WTC11 (cell line): ENCODE measurements around the gene PACS1.

Experiments used
- CREB1 ChIP-seq: sonication (generic); formaldehyde crosslinking; IDR thresholded peaks from 2 replicates; pipeline ENCODE4 v1.8.0; 2023; ENCODE audit warnings: mild to moderate bottlenecking, missing genetic modification reagents
- ESRRA ChIP-seq: sonication (generic); formaldehyde crosslinking; IDR thresholded peaks from 2 replicates; pipeline ENCODE4 v1.8.1; 2022; ENCODE audit warnings: mild to moderate bottlenecking, missing genetic modification reagents, borderline replicate concordance
- JUN ChIP-seq: sonication (generic); formaldehyde crosslinking; IDR thresholded peaks from 2 replicates; pipeline ENCODE4 v1.8.0; 2023; ENCODE audit warnings: mild to moderate bottlenecking, missing genetic modification reagents
- KAT7 ChIP-seq: sonication (generic); formaldehyde crosslinking; IDR thresholded peaks from 2 replicates; pipeline ENCODE4 v1.8.1; 2023; ENCODE audit warnings: missing genetic modification reagents, mild to moderate bottlenecking, borderline replicate concordance
- SOX15 ChIP-seq: fragments of 250-450 bp; sonication (Bioruptor Pico); IDR thresholded peaks from 2 replicates; pipeline ENCODE4 v1.9.0; 2021; ENCODE audit warnings: mild to moderate bottlenecking
- SP1 ChIP-seq: sonication (generic); formaldehyde crosslinking; conservative IDR thresholded peaks from 2 replicates; pipeline ENCODE4 v1.8.1; 2022; ENCODE audit warnings: missing genetic modification reagents
- ZBTB21 ChIP-seq: sonication (generic); formaldehyde crosslinking; IDR thresholded peaks from 2 replicates; pipeline ENCODE4 v1.8.1; 2023; ENCODE audit warnings: mild to moderate bottlenecking, missing genetic modification reagents, borderline replicate concordance
- ZNF423 ChIP-seq: fragments of 250-450 bp; sonication (Bioruptor Pico); IDR thresholded peaks from 2 replicates; pipeline ENCODE4 v2.1.2; 2022; ENCODE audit warnings: mild to moderate bottlenecking, moderate library complexity
- TF ChIP-seq, protein P1 (sequence below): fragments of 200-600 bp; IDR thresholded peaks from 2 replicates; pipeline ENCODE4 v1.8.0; 2022; ENCODE audit warnings: antibody characterized with exemption
- TF ChIP-seq, protein P2 (sequence below): sonication (generic); formaldehyde crosslinking; IDR thresholded peaks from 2 replicates; pipeline ENCODE4 v1.8.0; 2022; ENCODE audit warnings: missing genetic modification reagents

DNA sequence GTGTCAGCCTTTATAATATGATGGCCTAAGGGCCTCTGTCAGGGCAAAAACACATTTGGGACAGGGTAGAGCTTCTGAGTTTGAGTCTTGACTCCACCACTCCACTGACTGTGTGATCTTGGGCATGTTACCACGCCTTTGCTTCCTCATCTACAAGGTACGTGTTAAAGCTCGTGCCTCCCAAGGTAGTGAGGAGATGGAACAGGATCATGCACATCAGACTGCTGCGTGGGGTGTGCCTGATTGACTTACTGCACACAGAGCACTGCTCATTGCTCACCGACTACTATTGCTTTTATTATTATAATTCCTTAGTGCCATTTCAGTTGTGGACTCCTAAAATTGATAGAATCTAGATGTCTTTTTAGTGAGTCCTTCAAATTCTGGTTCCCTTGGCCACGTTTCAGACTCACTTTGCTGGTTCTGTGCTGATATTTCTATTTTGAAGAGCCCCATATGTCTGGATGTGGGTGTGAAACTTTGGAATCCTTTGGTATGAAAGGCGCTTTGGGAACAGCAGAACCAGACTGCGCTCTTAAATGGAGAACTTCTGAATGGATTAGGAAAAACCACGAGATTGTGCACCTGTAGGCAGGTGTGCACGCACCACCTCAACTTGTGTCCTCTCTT lies 154.3 kb downstream of the PACS1 start:
- TF ChIP-seq SOX15 (CRISPR knock-in tag) = no peak
- TF ChIP-seq JUN (CRISPR knock-in tag) = no peak
- no peak for TF ChIP-seq ZNF423 (CRISPR knock-in tag)
- no peak for TF ChIP-seq ZBTB21 (CRISPR knock-in tag)
- TF ChIP-seq, protein P1, sequence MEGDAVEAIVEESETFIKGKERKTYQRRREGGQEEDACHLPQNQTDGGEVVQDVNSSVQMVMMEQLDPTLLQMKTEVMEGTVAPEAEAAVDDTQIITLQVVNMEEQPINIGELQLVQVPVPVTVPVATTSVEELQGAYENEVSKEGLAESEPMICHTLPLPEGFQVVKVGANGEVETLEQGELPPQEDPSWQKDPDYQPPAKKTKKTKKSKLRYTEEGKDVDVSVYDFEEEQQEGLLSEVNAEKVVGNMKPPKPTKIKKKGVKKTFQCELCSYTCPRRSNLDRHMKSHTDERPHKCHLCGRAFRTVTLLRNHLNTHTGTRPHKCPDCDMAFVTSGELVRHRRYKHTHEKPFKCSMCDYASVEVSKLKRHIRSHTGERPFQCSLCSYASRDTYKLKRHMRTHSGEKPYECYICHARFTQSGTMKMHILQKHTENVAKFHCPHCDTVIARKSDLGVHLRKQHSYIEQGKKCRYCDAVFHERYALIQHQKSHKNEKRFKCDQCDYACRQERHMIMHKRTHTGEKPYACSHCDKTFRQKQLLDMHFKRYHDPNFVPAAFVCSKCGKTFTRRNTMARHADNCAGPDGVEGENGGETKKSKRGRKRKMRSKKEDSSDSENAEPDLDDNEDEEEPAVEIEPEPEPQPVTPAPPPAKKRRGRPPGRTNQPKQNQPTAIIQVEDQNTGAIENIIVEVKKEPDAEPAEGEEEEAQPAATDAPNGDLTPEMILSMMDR = no peak
- TF ChIP-seq ESRRA (CRISPR knock-in tag) = no peak
- no peak for TF ChIP-seq CREB1 (CRISPR knock-in tag)
- no peak for TF ChIP-seq SP1 (CRISPR knock-in tag)
- TF ChIP-seq, protein P2, sequence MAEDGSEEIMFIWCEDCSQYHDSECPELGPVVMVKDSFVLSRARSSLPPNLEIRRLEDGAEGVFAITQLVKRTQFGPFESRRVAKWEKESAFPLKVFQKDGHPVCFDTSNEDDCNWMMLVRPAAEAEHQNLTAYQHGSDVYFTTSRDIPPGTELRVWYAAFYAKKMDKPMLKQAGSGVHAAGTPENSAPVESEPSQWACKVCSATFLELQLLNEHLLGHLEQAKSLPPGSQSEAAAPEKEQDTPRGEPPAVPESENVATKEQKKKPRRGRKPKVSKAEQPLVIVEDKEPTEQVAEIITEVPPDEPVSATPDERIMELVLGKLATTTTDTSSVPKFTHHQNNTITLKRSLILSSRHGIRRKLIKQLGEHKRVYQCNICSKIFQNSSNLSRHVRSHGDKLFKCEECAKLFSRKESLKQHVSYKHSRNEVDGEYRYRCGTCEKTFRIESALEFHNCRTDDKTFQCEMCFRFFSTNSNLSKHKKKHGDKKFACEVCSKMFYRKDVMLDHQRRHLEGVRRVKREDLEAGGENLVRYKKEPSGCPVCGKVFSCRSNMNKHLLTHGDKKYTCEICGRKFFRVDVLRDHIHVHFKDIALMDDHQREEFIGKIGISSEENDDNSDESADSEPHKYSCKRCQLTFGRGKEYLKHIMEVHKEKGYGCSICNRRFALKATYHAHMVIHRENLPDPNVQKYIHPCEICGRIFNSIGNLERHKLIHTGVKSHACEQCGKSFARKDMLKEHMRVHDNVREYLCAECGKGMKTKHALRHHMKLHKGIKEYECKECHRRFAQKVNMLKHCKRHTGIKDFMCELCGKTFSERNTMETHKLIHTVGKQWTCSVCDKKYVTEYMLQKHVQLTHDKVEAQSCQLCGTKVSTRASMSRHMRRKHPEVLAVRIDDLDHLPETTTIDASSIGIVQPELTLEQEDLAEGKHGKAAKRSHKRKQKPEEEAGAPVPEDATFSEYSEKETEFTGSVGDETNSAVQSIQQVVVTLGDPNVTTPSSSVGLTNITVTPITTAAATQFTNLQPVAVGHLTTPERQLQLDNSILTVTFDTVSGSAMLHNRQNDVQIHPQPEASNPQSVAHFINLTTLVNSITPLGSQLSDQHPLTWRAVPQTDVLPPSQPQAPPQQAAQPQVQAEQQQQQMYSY = no peak
- no peak for TF ChIP-seq KAT7 (CRISPR knock-in tag)
